NT2/D1 (cell line): ENCODE data around the gene LRP11.

Experiments
- SUZ12 ChIP-seq: IDR thresholded peaks from 2 replicates; pipeline ENCODE4 v1.6.1; 2011; ENCODE audit not compliant: insufficient read length, insufficient read depth; ENCODE audit errors: extremely low read depth
- YY1 ChIP-seq: IDR thresholded peaks from 2 replicates; pipeline ENCODE4 v1.6.1; 2011; ENCODE audit not compliant: insufficient read length, insufficient read depth

DNA sequence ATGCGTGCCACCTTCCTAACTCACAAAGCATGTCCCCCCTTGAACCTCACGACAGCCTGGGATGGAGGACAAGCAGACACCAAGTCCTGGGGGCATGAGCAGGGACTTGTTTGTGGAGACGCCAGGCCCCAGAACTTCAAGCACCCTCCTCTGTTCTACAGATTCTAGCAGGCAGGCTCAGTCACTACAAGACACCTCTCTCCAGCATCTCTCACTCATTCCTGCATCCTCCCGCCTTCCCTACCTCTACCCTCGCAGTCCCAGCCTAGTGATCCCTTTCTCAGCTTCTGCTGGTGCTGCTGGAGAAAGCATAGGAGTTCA, 3.7 kb downstream of the LRP11 start:
- TF ChIP-seq SUZ12 (no peak), YY1 (no peak)
